ENCODE results near the gene FSTL5. TPM values are rescaled to one million over a fixed set of nuclear protein-coding genes. Genes with fewer than 3 reads are reported as not detected.

The FSTL5 gene
- total RNA-seq, 1 experiment from 2014 or later: 0.55 TPM

GRCh38 chr4:161892951-161893350, 270.8 kb downstream of the FSTL5 start (continued):
- TF ChIP-seq ZNF532 (CRISPR knock-in tag; IDR thresholded peaks at IDR 0.05; ENCODE audit: borderline replicate concordance) (no peak), TEAD4 (CRISPR knock-in tag; IDR thresholded peaks at IDR 0.05) (no peak), JUN (CRISPR knock-in tag; IDR thresholded peaks at IDR 0.05) (no peak), ZNF416 (CRISPR knock-in tag; IDR thresholded peaks at IDR 0.05) (no peak)

GRCh38 chr4:161883157-161883556, 280.6 kb downstream of the FSTL5 start:
- DNase-seq (ENCODE audit: low spot score) (no peak), ATAC-seq (no peak)
- Mint-ChIP-seq H3K9me3 (no peaks in the 10 kb centered on the region), H3K36me3 (no peaks in the 10 kb centered on the region), H3K4me3 (no peak overlapping the region), H3K27me3 (ENCODE audit: low read depth) (no peaks in the 10 kb centered on the region), H3K27ac (no peak overlapping the region), H3K4me1 (peaks cover 7% of the 10 kb centered on the region)
- TF ChIP-seq ZNF219 (CRISPR knock-in tag; IDR thresholded peaks at IDR 0.05; ENCODE audit: borderline replicate concordance): no peak
- CTCF ChIA-PET: no interaction called here
- POLR2A ChIA-PET: no interaction called here

- no peak overlapping the region for H3K4me3 Mint-ChIP-seq
- H3K4me1 Mint-ChIP-seq: peaks cover 7% of the 10 kb centered on the region
- H3K9me3 Mint-ChIP-seq: no peaks in the 10 kb centered on the region
- H3K36me3 Mint-ChIP-seq: no peaks in the 10 kb centered on the region
- no peaks in the 10 kb centered on the region for H3K27me3 Mint-ChIP-seq (ENCODE audit: low read depth)
- POLR2A ChIA-PET: no interaction called here
- ATAC-seq (no peak), DNase-seq (ENCODE audit: low spot score) (no peak)
- CTCF ChIA-PET: no interaction called here
- H3K27ac Mint-ChIP-seq: no peak overlapping the region
- TF ChIP-seq JUN (CRISPR knock-in tag; IDR thresholded peaks at IDR 0.05) (no peak), TEAD1 (CRISPR knock-in tag; IDR thresholded peaks at IDR 0.05) (no peak), RELA (CRISPR knock-in tag; IDR thresholded peaks at IDR 0.05; ENCODE audit: borderline replicate concordance) (no peak), CTCF (IDR thresholded peaks at IDR 0.05) (no peak), SMAD4 (CRISPR knock-in tag; IDR thresholded peaks at IDR 0.05) (no peak), AFF4 (CRISPR knock-in tag; IDR thresholded peaks at IDR 0.05; ENCODE audit: borderline replicate concordance) (no peak), ATF1 (CRISPR knock-in tag; IDR thresholded peaks at IDR 0.05) (no peak), NFYB (CRISPR knock-in tag; conservative IDR thresholded peaks at IDR 0.05; ENCODE audit: low read depth) (no peak), ARID4B (CRISPR knock-in tag; IDR thresholded peaks at IDR 0.05; ENCODE audit: borderline replicate concordance) (no peak), ATF2 (CRISPR knock-in tag; IDR thresholded peaks at IDR 0.05; ENCODE audit: borderline replicate concordance, low read depth) (no peak), ZNF396 (CRISPR knock-in tag; IDR thresholded peaks at IDR 0.05; ENCODE audit: borderline replicate concordance) (no peak)
Observed at GRCh38 chr4:161881370-161881769, 282.4 kb downstream of the FSTL5 start.
